SH-SY5Y (cell line): ENCODE results near the gene PPP2R2B.

ENCODE experiments used
- GATA2 ChIP-seq: IDR thresholded peaks from 2 replicates; pipeline ENCODE4 v1.6.1; 2011; ENCODE audit warnings: mild to moderate bottlenecking, low read depth, low read length
- GATA3 ChIP-seq: IDR thresholded peaks from 2 replicates; pipeline ENCODE4 v1.6.1; 2011; ENCODE audit warnings: low read depth, mild to moderate bottlenecking, low read length, moderate library complexity

GRCh38 chr5:146565764-146566367, 312.7 kb downstream of the PPP2R2B start:
- TF ChIP-seq GATA2 (no peak), GATA3 (no peak)
